Thyroid gland (tissue), 4 donors: ENCODE results near the gene COL21A1. TPM values are rescaled to one million over a fixed set of nuclear protein-coding genes. Genes with fewer than 3 reads are reported as not detected.

ENCODE experiments used
- DNase-seq, 2 donors: peaks; one replicate each; pipeline ENCODE4 v3.0.0-alpha.2; 2019
- H3K27ac ChIP-seq, 3 donors: fragments of 200-600 bp; sonication (generic); 1 replicate in 2 of 3; 2 replicates in 1 of 3; pipeline ENCODE4 v1.5.1; 2016 to 2019; ENCODE audit warnings: mild to moderate bottlenecking in 1 of 3, moderate library complexity in 1 of 3
- H3K27me3 ChIP-seq: fragments of 200-600 bp; sonication (generic); one replicate; pipeline ENCODE4 v1.5.1; 2019
- H3K36me3 ChIP-seq, 2 donors: fragments of 200-600 bp; sonication (generic); one replicate each; pipeline ENCODE4 v1.5.1; 2016 to 2019
- H3K4me1 ChIP-seq, 2 donors: fragments of 200-600 bp; sonication (generic); one replicate each; pipeline ENCODE4 v1.5.1; 2017 to 2019
- H3K4me3 ChIP-seq, 3 donors: fragments of 200-600 bp; sonication (generic); replicated peaks in 1 of 3; 1 replicate in 2 of 3; 2 replicates in 1 of 3; pipeline ENCODE4 v1.5.1; 2016; ENCODE audit warnings: mild to moderate bottlenecking in 1 of 3
- H3K9me3 ChIP-seq: fragments of 200-600 bp; sonication (generic); one replicate; pipeline ENCODE4 v1.5.1; 2017
- POLR2A ChIP-seq, 2 donors: fragments of 450-650 bp; IDR thresholded peaks; one replicate each; pipeline ENCODE4 v1.6.1; 2017; ENCODE audit warnings: antibody characterized with exemption in 2 of 2, mild to moderate bottlenecking in 2 of 2, moderate library complexity in 1 of 2
- WGBS, 2 donors: methylation state at CpG; one replicate each; pipeline ENCODE4 v1.1.5; 2017; 5-methylcytosine and 5-hydroxymethylcytosine counted together
- intact Hi-C: fragments of 100-400 bp; cut with DNase I; formaldehyde crosslinking; loops from one replicate; pipeline ENCODE4 v1.15.1; 2023
- total RNA-seq, 4 donors: library from RNA; depleted of rRNA; stranded (reverse); fragments of >200 nt; gene quantifications; one replicate each; pipeline ENCODE4 v1.2.3, GENCODE V29; 2016
- TF ChIP-seq, protein P1 (sequence below), 6 experiments: fragments of 200-600 bp in 3 of 6; fragments of 450-650 bp in 3 of 6; sonication (generic) in 3 of 6; IDR thresholded peaks; one replicate each; pipeline ENCODE4 v1.5.1; 2016 to 2019; ENCODE audit warnings: antibody characterized with exemption in 6 of 6, mild to moderate bottlenecking in 2 of 6, inconsistent platforms in 1 of 6, moderate library complexity in 1 of 6

Gene COL21A1
- total RNA-seq, 4 donors from 2014 or later: 1.6 to 8.8 (median 3.0) TPM

DNA sequence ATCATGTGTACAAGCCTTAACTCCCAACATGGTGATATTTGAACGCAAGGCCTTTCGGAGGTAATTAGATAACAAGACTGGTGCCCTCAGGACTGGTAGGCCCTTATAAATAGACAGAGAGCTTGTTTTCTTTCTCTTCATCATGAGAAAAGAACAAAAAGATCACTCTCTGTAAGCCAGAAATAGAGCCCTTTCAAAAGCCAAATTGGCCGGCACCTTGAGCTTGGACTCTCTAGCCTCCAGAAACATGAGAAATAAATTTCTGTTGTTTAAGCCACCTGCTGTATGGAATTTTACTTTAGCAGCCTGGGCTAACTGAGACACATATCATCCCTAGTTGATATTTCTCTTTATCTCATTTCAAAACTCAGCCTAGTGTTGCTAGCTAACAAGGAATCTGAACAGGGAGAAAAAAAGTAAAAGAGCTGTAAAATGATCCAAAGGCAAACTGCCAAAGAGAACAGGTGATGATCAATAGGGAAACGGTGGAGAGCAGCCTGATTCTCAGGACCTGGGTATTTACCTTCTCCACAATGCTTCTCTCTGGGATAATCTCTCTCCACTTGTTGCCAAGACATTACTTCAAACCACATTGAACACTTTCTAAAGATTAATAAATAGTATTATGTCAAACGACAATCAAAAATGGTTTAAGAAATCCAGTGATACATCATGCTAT is 6.1 kb downstream of the COL21A1 start:
- H3K4me1 ChIP-seq: peaks cover 14 to 15% of the 10 kb centered on the region in 2 donors

DNA sequence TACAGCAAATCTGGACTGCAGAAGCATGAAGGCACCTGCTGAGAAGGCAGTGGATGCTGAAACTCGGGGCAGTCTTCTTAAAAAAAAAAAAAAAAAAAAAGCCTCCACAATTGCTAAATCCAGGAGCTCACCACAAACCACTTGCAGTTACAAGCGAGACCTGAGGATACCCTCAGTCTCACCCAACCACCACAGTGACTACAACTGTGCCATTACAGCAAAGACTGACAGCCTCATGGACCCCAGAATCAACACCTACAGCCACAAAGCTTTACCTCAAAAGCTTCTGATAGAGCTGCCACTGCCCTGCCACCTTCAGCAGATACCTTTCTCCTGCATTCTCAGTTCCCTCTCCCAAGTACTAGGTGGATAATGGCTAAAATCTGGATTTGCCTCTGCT is 9.0 kb downstream of the COL21A1 start:
- Histone ChIP-seq H3K4me3 (no peak overlapping the region), H3K27me3 (no peaks in the 10 kb centered on the region), H3K4me1 (peaks cover 10% of the 10 kb centered on the region in 2 donors), H3K9me3 (no peaks in the 10 kb centered on the region), H3K36me3 (no peaks in the 10 kb centered on the region), H3K27ac (no peak overlapping the region)
- intact Hi-C loops: no loop called here
- no peak for DNase-seq
- 88 to 89% methylated on average over 2 of the region's 2 CpGs for WGBS, 2 donors
- TF ChIP-seq POLR2A (IDR thresholded peaks at IDR 0.05): no peak
- TF ChIP-seq, protein P1, sequence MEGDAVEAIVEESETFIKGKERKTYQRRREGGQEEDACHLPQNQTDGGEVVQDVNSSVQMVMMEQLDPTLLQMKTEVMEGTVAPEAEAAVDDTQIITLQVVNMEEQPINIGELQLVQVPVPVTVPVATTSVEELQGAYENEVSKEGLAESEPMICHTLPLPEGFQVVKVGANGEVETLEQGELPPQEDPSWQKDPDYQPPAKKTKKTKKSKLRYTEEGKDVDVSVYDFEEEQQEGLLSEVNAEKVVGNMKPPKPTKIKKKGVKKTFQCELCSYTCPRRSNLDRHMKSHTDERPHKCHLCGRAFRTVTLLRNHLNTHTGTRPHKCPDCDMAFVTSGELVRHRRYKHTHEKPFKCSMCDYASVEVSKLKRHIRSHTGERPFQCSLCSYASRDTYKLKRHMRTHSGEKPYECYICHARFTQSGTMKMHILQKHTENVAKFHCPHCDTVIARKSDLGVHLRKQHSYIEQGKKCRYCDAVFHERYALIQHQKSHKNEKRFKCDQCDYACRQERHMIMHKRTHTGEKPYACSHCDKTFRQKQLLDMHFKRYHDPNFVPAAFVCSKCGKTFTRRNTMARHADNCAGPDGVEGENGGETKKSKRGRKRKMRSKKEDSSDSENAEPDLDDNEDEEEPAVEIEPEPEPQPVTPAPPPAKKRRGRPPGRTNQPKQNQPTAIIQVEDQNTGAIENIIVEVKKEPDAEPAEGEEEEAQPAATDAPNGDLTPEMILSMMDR (IDR thresholded peaks at IDR 0.05): no peak

More for the DNA sequence above, 6.1 kb downstream of the COL21A1 start:
- no peak overlapping the region for H3K27ac ChIP-seq
- DNase-seq: no peak
- intact Hi-C loops: no loop called here
- H3K4me3 ChIP-seq: no peak overlapping the region
- 74 to 80% methylated on average over 5 of the region's 5 CpGs for WGBS, 2 donors
- no peaks in the 10 kb centered on the region for H3K27me3 ChIP-seq
- no peaks in the 10 kb centered on the region for H3K36me3 ChIP-seq
- H3K9me3 ChIP-seq: no peaks in the 10 kb centered on the region
- TF ChIP-seq POLR2A (IDR thresholded peaks at IDR 0.05): no peak
- TF ChIP-seq, protein P1 (IDR thresholded peaks at IDR 0.05): no peak

DNA sequence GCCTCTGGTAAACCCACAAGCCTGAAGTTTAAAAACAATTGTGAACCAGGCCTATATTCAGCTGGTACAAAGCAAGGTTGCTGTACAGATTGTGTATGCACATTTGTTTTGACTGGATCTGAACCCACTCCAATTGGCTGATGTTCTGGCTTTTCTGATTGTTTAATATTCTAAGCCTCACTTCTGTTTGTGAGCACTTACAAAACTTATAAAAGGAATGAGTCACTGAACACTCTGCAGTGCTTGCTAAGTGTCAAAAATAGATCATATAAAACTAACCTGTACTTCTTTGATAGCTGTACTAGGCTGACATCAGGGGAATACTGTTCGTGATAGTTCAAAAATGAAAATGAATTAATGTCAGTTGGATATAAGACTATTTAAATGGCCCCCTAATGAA is 12.1 kb downstream of the COL21A1 start:
- Histone ChIP-seq H3K4me3 (no peak overlapping the region), H3K27me3 (no peaks in the 10 kb centered on the region), H3K4me1 (no peaks in the 10 kb centered on the region), H3K36me3 (no peaks in the 10 kb centered on the region), H3K27ac (no peak overlapping the region), H3K9me3 (no peaks in the 10 kb centered on the region)
- WGBS, 2 donors: 83 to 89% methylated on average over 1 of the region's 1 CpG
- intact Hi-C loops: no loop called here
- TF ChIP-seq, protein P1 (IDR thresholded peaks at IDR 0.05): no peak
- no peak for TF ChIP-seq POLR2A (IDR thresholded peaks at IDR 0.05)
- DNase-seq: no peak

GRCh38 chr6:56232436-56232835 is 14.9 kb downstream of the COL21A1 start:
- no peak for DNase-seq
- intact Hi-C loops: no loop called here
- no peak overlapping the region for H3K27ac ChIP-seq
- TF ChIP-seq, protein P1 (IDR thresholded peaks at IDR 0.05): no peak
- H3K27me3 ChIP-seq: no peaks in the 10 kb centered on the region
- WGBS, 2 donors: 33 to 55% methylated on average over 2 of the region's 2 CpGs
- H3K36me3 ChIP-seq: no peaks in the 10 kb centered on the region
- no peaks in the 10 kb centered on the region for H3K9me3 ChIP-seq
- H3K4me1 ChIP-seq: no peaks in the 10 kb centered on the region
- no peak overlapping the region for H3K4me3 ChIP-seq

- Histone ChIP-seq H3K27me3 (no peaks in the 10 kb centered on the region), H3K36me3 (no peaks in the 10 kb centered on the region), H3K9me3 (no peaks in the 10 kb centered on the region), H3K4me3 (no peak overlapping the region), H3K4me1 (no peaks in the 10 kb centered on the region), H3K27ac (no peak overlapping the region)
- DNase-seq: no peak
- intact Hi-C loops: no loop called here
- TF ChIP-seq POLR2A (IDR thresholded peaks at IDR 0.05): no peak
- TF ChIP-seq, protein P1 (IDR thresholded peaks at IDR 0.05): no peak
Observed at GRCh38 chr6:56231827-56232226, 15.6 kb downstream of the COL21A1 start.
